Loucy (cell line): ENCODE results near the gene GPC3.
A peak's percentile ranks its signal among the peaks of the same experiment; 100 is the strongest.

Source experiments
- H2AFZ ChIP-seq: fragments of 200-600 bp; sonication (generic); 2 replicates; pipeline ENCODE4 v1.6.0; 2016; ENCODE audit warnings: antibody characterized with exemption, mild to moderate bottlenecking, low read length, moderate library complexity
- H3F3A ChIP-seq: fragments of 200-600 bp; 2 replicates; pipeline ENCODE4 v1.6.0; 2016; ENCODE audit warnings: antibody characterized with exemption, low read depth, mild to moderate bottlenecking
- H3K27me3 ChIP-seq: fragments of 200-600 bp; sonication (generic); 2 replicates; pipeline ENCODE4 v1.6.1; 2014; ENCODE audit warnings: low read length, mild to moderate bottlenecking; ENCODE audit not compliant: insufficient read depth, poor library complexity, severe bottlenecking
- H3K36me3 ChIP-seq: fragments of 200-600 bp; sonication (generic); 2 replicates; pipeline ENCODE4 v1.6.1; 2016; ENCODE audit warnings: low read length; ENCODE audit not compliant: insufficient read depth
- H3K4me1 ChIP-seq: fragments of 200-600 bp; sonication (generic); 2 replicates; pipeline ENCODE4 v1.5.1; 2014; ENCODE audit warnings: low read length, mild to moderate bottlenecking; ENCODE audit not compliant: insufficient read depth, poor library complexity, severe bottlenecking
- H3K4me2 ChIP-seq: fragments of 200-600 bp; sonication (generic); 2 replicates; pipeline ENCODE4 v1.6.0; 2014; ENCODE audit warnings: antibody characterized with exemption, low read length, low read depth, mild to moderate bottlenecking; ENCODE audit not compliant: poor library complexity, severe bottlenecking
- H3K4me3 ChIP-seq: fragments of 200-600 bp; sonication (generic); 2 replicates; pipeline ENCODE4 v1.5.1; 2014; ENCODE audit warnings: low read length, mild to moderate bottlenecking, mixed read lengths; ENCODE audit not compliant: poor library complexity, severe bottlenecking
- H3K79me2 ChIP-seq: fragments of 200-600 bp; sonication (generic); 2 replicates; pipeline ENCODE4 v1.6.1; 2014; ENCODE audit warnings: low read length; ENCODE audit not compliant: insufficient read depth
- H3K9ac ChIP-seq: fragments of 200-600 bp; sonication (generic); 2 replicates; pipeline ENCODE4 v1.6.0; 2014; ENCODE audit warnings: mild to moderate bottlenecking, low read depth, low read length, moderate library complexity; ENCODE audit not compliant: poor library complexity, severe bottlenecking
- H3K9me2 ChIP-seq: fragments of 200-600 bp; sonication (generic); replicated peaks from 2 replicates; pipeline ENCODE4 v1.6.1; 2016; ENCODE audit warnings: low read depth, low read length, mixed read lengths
- H3K9me3 ChIP-seq: fragments of 200-600 bp; sonication (generic); 2 replicates; pipeline ENCODE4 v1.6.1; 2014; ENCODE audit warnings: mild to moderate bottlenecking, antibody characterized with exemption, low read length, low read depth; ENCODE audit not compliant: insufficient read depth
- H4K20me1 ChIP-seq: fragments of 200-600 bp; sonication (generic); 2 replicates; pipeline ENCODE4 v1.6.0; 2014; ENCODE audit warnings: antibody characterized with exemption, low read length, mild to moderate bottlenecking; ENCODE audit not compliant: insufficient read depth, poor library complexity, severe bottlenecking
- EZH2phosphoT487 ChIP-seq: fragments of 200-600 bp; IDR thresholded peaks from 2 replicates; pipeline ENCODE4 v1.6.1; 2018; ENCODE audit warnings: antibody characterized with exemption, mild to moderate bottlenecking, moderate library complexity, borderline replicate concordance
- TF ChIP-seq, protein P1 (sequence below): fragments of 200-600 bp; sonication (generic); conservative IDR thresholded peaks from 2 replicates; pipeline ENCODE4 v1.5.1; 2014; ENCODE audit warnings: mild to moderate bottlenecking, antibody characterized with exemption, low read length

The GPC3 gene

DNA sequence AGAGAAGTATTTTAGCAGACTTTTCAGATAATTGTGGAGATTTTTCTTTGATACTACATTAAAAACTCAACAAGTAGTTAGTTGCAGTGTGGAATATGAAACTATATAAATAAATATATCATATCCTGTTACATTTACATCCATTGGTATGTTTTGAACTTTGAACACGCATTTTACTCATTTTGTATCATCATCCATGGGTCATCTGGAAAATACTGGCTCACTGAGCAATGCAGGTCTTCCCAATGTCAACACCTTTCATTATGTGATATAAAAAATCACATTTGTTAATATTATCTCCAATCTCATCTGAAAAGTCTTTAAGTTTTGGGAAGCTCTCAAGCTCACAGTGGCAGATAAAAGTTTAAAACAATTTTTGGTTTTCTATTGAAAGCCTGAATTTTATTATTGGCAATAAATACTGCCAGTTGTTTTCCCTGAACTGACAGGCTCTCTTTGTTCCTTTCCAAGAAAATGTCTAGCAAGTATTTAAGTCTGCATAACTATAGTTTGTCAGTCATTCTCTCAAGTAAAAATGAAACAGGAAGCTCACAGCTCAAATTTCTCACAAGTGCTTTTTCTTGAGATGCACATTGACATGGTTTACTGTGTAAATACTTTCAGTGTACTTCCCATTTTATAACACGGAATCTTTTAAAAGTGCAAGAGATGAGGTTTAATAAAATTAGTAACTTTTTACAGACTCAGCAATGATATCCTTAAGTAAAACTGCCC, 386.6 kb downstream of the GPC3 start:
- H3K9me2 ChIP-seq = no peaks in the 10 kb centered on the region
- no peak for TF ChIP-seq EZH2phosphoT487
- TF ChIP-seq, protein P1, sequence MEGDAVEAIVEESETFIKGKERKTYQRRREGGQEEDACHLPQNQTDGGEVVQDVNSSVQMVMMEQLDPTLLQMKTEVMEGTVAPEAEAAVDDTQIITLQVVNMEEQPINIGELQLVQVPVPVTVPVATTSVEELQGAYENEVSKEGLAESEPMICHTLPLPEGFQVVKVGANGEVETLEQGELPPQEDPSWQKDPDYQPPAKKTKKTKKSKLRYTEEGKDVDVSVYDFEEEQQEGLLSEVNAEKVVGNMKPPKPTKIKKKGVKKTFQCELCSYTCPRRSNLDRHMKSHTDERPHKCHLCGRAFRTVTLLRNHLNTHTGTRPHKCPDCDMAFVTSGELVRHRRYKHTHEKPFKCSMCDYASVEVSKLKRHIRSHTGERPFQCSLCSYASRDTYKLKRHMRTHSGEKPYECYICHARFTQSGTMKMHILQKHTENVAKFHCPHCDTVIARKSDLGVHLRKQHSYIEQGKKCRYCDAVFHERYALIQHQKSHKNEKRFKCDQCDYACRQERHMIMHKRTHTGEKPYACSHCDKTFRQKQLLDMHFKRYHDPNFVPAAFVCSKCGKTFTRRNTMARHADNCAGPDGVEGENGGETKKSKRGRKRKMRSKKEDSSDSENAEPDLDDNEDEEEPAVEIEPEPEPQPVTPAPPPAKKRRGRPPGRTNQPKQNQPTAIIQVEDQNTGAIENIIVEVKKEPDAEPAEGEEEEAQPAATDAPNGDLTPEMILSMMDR = no peak
- H3K79me2 ChIP-seq = no peaks in the 10 kb centered on the region
- no peaks in the 10 kb centered on the region for H3F3A ChIP-seq
- no peaks in the 10 kb centered on the region for H3K27me3 ChIP-seq
- H4K20me1 ChIP-seq = no peaks in the 10 kb centered on the region
- no peaks in the 10 kb centered on the region for H3K9me3 ChIP-seq
- H3K4me2 ChIP-seq = no peak overlapping the region
- no peak overlapping the region for H3K9ac ChIP-seq
- peak overlapping the region; percentile 52; the same call in 1 of the 2 replicates for H2AFZ ChIP-seq
- no peaks in the 10 kb centered on the region for H3K4me1 ChIP-seq
- H3K4me3 ChIP-seq = no peak overlapping the region
- H3K36me3 ChIP-seq = no peaks in the 10 kb centered on the region

DNA sequence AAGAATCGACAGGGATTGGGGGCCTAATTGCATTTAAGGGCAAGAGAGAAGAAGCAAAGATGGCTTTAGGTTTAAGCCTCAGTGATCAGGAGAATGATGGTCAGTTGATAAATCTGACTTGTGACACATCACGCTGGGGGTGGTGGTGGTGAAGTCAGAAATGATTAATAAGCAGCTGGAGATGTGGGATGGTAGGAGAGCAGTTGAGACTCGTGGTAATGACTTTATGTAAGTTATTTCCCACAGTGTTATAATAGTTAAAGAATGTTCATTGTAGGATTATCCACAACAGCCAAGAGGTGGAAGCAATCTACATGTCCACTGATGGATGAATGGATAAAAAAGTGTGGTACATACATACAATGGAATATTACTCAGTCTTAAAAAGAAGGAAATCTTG, 391.2 kb downstream of the GPC3 start:
- TF ChIP-seq EZH2phosphoT487 = no peak
- TF ChIP-seq, protein P1 = no peak
- Histone ChIP-seq H3F3A (no peaks in the 10 kb centered on the region), H3K9me3 (no peaks in the 10 kb centered on the region), H3K27me3 (no peaks in the 10 kb centered on the region), H3K36me3 (no peaks in the 10 kb centered on the region), H3K9me2 (no peaks in the 10 kb centered on the region), H2AFZ (no peak overlapping the region), H3K4me3 (no peak overlapping the region), H3K79me2 (no peaks in the 10 kb centered on the region), H3K4me2 (no peak overlapping the region), H4K20me1 (no peaks in the 10 kb centered on the region), H3K4me1 (no peaks in the 10 kb centered on the region), H3K9ac (no peak overlapping the region)

DNA sequence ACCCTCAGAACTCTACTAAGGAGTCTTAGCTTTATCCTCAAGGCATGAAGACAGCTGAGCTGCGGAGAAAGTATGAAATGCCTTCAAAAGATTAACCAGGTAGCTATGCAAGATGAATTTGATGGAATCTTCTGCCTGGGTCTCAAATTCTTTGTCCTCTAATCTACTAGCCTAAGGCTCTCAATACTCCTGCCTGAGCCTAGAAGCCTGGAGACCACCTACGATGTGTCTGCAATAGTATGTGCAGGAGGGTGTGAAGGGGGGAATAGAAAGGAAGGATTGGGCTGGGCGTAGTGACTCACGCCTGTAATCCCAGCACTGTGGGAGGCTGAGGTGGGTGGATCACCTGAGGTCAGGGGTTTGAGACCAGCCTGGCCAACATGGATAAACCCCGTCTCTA, 391.9 kb downstream of the GPC3 start:
- TF ChIP-seq, protein P1 = no peak
- no peak for TF ChIP-seq EZH2phosphoT487
- H3K9me3 ChIP-seq = no peaks in the 10 kb centered on the region
- H3K9ac ChIP-seq = no peak overlapping the region
- H3K4me1 ChIP-seq = no peaks in the 10 kb centered on the region
- no peak overlapping the region for H2AFZ ChIP-seq
- no peaks in the 10 kb centered on the region for H3K36me3 ChIP-seq
- no peak overlapping the region for H3K4me3 ChIP-seq
- no peaks in the 10 kb centered on the region for H3K9me2 ChIP-seq
- H3K4me2 ChIP-seq = no peak overlapping the region
- no peaks in the 10 kb centered on the region for H3K79me2 ChIP-seq
- no peaks in the 10 kb centered on the region for H3K27me3 ChIP-seq
- no peaks in the 10 kb centered on the region for H4K20me1 ChIP-seq
- no peaks in the 10 kb centered on the region for H3F3A ChIP-seq
